ENCODE data around the gene DENND6B.
"Not testable (repeated sequence)": the region's sequence is repeated elsewhere in the genome, so short reads cannot be mapped to it uniquely, and the experiment has no call there.

Gene DENND6B

DNA sequence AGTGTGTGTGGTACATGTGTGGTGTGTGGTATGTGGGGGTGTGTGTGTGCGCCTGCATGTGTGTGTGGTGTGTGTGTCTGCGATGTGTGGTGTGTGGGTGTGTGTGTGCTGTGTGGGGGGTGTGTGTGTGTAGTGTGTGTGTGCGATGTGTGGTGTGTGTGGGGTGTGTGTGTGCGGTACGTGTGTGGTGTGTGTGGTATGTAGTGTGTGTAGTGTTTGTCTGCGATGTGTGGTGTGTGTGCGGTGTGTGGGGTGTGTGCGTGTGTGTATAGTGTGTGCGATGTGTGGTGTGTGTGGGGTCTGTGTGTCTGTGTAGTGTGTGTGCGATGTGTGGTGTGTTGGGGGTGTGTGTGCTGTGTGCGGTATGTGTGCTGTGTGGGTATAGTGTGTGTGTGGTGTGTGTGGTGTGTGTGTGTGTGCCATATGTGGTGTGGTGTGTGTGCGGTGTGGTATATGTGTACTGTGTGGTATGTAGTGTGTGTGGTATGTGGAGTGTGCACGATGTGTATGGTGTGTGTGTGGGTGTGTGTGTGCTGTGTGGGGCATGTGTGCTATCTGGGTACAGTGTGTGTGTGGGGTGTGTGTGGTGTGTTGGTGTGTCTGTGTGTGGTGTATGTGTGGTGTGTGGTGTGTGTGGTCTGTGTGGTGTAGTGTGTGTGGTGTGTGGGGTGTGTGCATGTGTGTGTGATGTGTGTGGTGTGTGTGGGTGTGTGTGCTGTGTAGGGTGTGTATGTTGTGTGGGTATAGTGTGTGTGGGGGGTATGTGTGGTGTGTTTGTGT lies 10.6 kb upstream of the DENND6B start:
- no peak overlapping the region for H2AFZ ChIP-seq (ENCODE audit: low read length)
- no peaks in the 10 kb centered on the region for H3K36me3 ChIP-seq (ENCODE audit: insufficient read depth, low read length)
- peaks cover 26% of the 10 kb centered on the region for H3K4me1 ChIP-seq (ENCODE audit: insufficient read depth, low read length, severe bottlenecking)
- no peak overlapping the region for H3K9ac ChIP-seq (ENCODE audit: low read length)
- H3K9me3 ChIP-seq (ENCODE audit: low read length), result no peaks in the 10 kb centered on the region
- no peaks in the 10 kb centered on the region for H3K79me2 ChIP-seq (ENCODE audit: insufficient read depth, low read length)
- H3K4me2 ChIP-seq (ENCODE audit: low read length), result no peak overlapping the region
- no peak overlapping the region for H3K4me3 ChIP-seq (ENCODE audit: low read depth, low read length, poor library complexity, severe bottlenecking)
- H3K9me2 ChIP-seq (ENCODE audit: low read depth, low read length), result no peaks in the 10 kb centered on the region
- H4K20me1 ChIP-seq (ENCODE audit: insufficient read depth, low read length), result no peaks in the 10 kb centered on the region
- H3K27me3 ChIP-seq (ENCODE audit: insufficient read depth, low read length), result no peaks in the 10 kb centered on the region
- no peak overlapping the region for H3K27ac ChIP-seq (ENCODE audit: low read depth, low read length, poor library complexity, severe bottlenecking)
- TF ChIP-seq, protein P1, sequence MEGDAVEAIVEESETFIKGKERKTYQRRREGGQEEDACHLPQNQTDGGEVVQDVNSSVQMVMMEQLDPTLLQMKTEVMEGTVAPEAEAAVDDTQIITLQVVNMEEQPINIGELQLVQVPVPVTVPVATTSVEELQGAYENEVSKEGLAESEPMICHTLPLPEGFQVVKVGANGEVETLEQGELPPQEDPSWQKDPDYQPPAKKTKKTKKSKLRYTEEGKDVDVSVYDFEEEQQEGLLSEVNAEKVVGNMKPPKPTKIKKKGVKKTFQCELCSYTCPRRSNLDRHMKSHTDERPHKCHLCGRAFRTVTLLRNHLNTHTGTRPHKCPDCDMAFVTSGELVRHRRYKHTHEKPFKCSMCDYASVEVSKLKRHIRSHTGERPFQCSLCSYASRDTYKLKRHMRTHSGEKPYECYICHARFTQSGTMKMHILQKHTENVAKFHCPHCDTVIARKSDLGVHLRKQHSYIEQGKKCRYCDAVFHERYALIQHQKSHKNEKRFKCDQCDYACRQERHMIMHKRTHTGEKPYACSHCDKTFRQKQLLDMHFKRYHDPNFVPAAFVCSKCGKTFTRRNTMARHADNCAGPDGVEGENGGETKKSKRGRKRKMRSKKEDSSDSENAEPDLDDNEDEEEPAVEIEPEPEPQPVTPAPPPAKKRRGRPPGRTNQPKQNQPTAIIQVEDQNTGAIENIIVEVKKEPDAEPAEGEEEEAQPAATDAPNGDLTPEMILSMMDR (IDR thresholded peaks at IDR 0.05; ENCODE audit: low read length), result no peak
- TF ChIP-seq EZH2 (IDR thresholded peaks at IDR 0.05; ENCODE audit: borderline replicate concordance, low read length), result no peak
- H3F3A ChIP-seq (ENCODE audit: insufficient read depth, low read length), result peaks cover 14% of the 10 kb centered on the region

DNA sequence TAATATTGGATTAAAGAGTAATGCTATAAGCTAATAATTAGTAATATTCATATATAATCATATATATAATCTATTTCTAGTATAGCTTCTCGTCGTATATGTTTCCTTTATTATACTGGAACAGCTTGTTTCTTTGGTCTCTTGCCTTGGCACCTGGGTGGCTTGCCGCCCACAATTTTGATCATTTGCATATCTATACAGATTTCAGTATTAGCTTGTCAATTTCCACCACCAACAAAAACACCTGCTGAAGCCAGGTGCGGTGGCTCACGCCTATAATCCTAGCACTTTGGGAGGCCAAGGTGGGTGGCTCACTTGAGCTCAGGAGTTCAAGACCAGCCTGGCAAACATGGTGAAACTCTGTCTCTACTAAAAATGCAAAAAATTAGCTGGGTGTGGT lies 7.6 kb upstream of the DENND6B start:
- H3K27me3 ChIP-seq (ENCODE audit: insufficient read depth, low read length); H3K79me2 ChIP-seq (ENCODE audit: insufficient read depth, low read length); H3F3A ChIP-seq (ENCODE audit: insufficient read depth, low read length); H3K9me3 ChIP-seq (ENCODE audit: low read length); H3K9ac ChIP-seq (ENCODE audit: low read length); H3K9me2 ChIP-seq (ENCODE audit: low read depth, low read length); H3K36me3 ChIP-seq (ENCODE audit: insufficient read depth, low read length); H4K20me1 ChIP-seq (ENCODE audit: insufficient read depth, low read length); H2AFZ ChIP-seq (ENCODE audit: low read length): not testable (repeated sequence)
- Histone ChIP-seq H3K4me3 (ENCODE audit: low read depth, low read length, poor library complexity, severe bottlenecking) (peak overlapping the region; percentile 28), H3K4me2 (ENCODE audit: low read length) (peak overlapping the region; percentile 46), H3K27ac (ENCODE audit: low read depth, low read length, poor library complexity, severe bottlenecking) (peak overlapping the region; percentile 94), H3K4me1 (ENCODE audit: insufficient read depth, low read length, severe bottlenecking) (peaks cover 37% of the 10 kb centered on the region)

DNA sequence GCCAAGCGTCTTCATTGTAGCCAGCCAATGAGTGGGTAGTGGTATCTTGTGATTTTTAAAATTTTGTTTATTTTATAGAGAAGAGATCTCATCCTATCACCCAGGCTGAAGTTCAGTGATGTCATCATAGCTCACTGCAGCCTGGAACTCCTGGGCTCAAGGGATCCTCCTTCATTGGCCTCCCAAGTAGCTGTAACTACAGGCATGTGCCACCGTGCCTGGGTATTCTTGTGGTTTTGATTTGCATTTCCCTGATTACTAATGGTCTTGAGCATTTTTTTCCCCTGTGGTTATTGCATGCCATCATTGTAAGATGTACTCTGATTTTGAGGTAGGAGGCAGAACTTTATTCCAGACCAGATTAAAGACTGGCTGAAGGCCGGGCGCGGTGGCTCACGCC lies 2.4 kb upstream of the DENND6B start:
- H2AFZ ChIP-seq (ENCODE audit: low read length), result no peak overlapping the region
- no peak for TF ChIP-seq EZH2 (IDR thresholded peaks at IDR 0.05; ENCODE audit: borderline replicate concordance, low read length)
- TF ChIP-seq, protein P1 (IDR thresholded peaks at IDR 0.05; ENCODE audit: low read length), result no peak
- no peak overlapping the region for H3K4me3 ChIP-seq (ENCODE audit: low read depth, low read length, poor library complexity, severe bottlenecking)
- no peaks in the 10 kb centered on the region for H4K20me1 ChIP-seq (ENCODE audit: insufficient read depth, low read length)
- H3K4me1 ChIP-seq (ENCODE audit: insufficient read depth, low read length, severe bottlenecking), result peaks cover 44% of the 10 kb centered on the region
- H3F3A ChIP-seq (ENCODE audit: insufficient read depth, low read length), result peaks cover 10% of the 10 kb centered on the region
- no peak overlapping the region for H3K4me2 ChIP-seq (ENCODE audit: low read length)
- H3K9me2 ChIP-seq (ENCODE audit: low read depth, low read length), result no peaks in the 10 kb centered on the region
- H3K9ac ChIP-seq (ENCODE audit: low read length), result no peak overlapping the region
- no peaks in the 10 kb centered on the region for H3K79me2 ChIP-seq (ENCODE audit: insufficient read depth, low read length)
- no peaks in the 10 kb centered on the region for H3K36me3 ChIP-seq (ENCODE audit: insufficient read depth, low read length)
- no peaks in the 10 kb centered on the region for H3K9me3 ChIP-seq (ENCODE audit: low read length)
- H3K27me3 ChIP-seq (ENCODE audit: insufficient read depth, low read length), result no peaks in the 10 kb centered on the region
- peak overlapping the region; percentile 45 for H3K27ac ChIP-seq (ENCODE audit: low read depth, low read length, poor library complexity, severe bottlenecking)

DNA sequence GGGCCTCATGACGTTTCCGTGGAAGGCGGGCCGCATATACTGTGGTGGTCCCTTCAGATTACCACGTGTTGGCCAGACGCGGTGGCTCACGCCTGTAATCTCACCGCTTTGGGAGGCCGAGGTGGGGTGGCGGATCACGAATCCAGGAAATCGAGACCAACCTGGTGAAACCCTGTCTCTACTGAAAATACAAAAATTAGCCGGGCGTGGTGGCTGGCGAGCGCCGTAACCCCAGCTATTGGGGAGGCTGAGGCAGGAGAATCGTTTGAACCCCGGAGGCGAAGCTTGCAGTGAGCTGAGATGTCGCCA lies 853 bp upstream of the DENND6B start:
- TF ChIP-seq, protein P1 (IDR thresholded peaks at IDR 0.05; ENCODE audit: low read length), result no peak
- no peak for TF ChIP-seq EZH2 (IDR thresholded peaks at IDR 0.05; ENCODE audit: borderline replicate concordance, low read length)
- Histone ChIP-seq H3K27me3 (ENCODE audit: insufficient read depth, low read length) (no peaks in the 10 kb centered on the region), H3K9ac (ENCODE audit: low read length) (peak overlapping the region; percentile 77), H2AFZ (ENCODE audit: low read length) (no peak overlapping the region), H3K9me3 (ENCODE audit: low read length) (no peaks in the 10 kb centered on the region), H3K4me3 (ENCODE audit: low read depth, low read length, poor library complexity, severe bottlenecking) (peak overlapping the region; percentile 65), H3K4me1 (ENCODE audit: insufficient read depth, low read length, severe bottlenecking) (peaks cover 32% of the 10 kb centered on the region), H3K27ac (ENCODE audit: low read depth, low read length, poor library complexity, severe bottlenecking) (peak overlapping the region; percentile 29), H3K36me3 (ENCODE audit: insufficient read depth, low read length) (no peaks in the 10 kb centered on the region), H3K79me2 (ENCODE audit: insufficient read depth, low read length) (no peaks in the 10 kb centered on the region), H3F3A (ENCODE audit: insufficient read depth, low read length) (no peaks in the 10 kb centered on the region), H4K20me1 (ENCODE audit: insufficient read depth, low read length) (no peaks in the 10 kb centered on the region), H3K4me2 (ENCODE audit: low read length) (peak overlapping the region; percentile 91), H3K9me2 (ENCODE audit: low read depth, low read length) (no peaks in the 10 kb centered on the region)
